Activated CD8-positive, alpha-beta memory T cell treated with anti-CD3 and anti-CD28 coated beads, Interleukin-2, amount 50 U/mL, for 1 hour (primary cell): ENCODE data around the gene MICU1.
"Not testable (repeated sequence)": the region's sequence is repeated elsewhere in the genome, so short reads cannot be mapped to it uniquely, and the experiment has no call there.

Source experiments
- DNase-seq: peaks from one replicate; pipeline ENCODE4 v3.0.0-alpha.2; 2020; ENCODE audit errors: extremely low read depth

MICU1 gene

DNA sequence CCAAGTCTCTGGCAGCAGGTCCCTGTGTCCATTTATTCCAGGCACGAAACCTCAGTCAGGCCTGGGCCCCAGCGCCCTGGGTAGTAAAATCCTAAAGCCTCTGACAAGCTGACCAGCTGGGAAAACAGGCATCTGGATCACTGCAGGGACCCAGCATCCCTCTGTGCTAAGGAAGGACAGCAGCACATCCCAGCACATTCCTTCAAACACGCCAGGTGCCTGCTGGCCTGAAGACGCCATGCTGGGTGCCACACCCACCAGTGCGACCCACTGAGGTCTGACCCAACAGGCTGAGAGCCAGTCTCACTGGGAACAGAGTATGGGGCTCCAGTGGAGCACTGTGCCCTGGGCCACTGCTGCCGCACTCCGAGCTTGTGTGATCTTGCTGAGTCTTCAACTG is 277.6 kb downstream of the MICU1 start:
- no peak for DNase-seq

- DNase-seq: not testable (repeated sequence)
These were observed 279.8 kb downstream of the MICU1 start for GRCh38 chr10:72346117-72346516.

- no peak for DNase-seq
These were observed 280.9 kb downstream of the MICU1 start for GRCh38 chr10:72344932-72345331.

- DNase-seq: no peak
These were observed 283.0 kb downstream of the MICU1 start for GRCh38 chr10:72342911-72343310.

GRCh38 chr10:72340510-72341261 is 285.2 kb downstream of the MICU1 start:
- DNase-seq: no peak

DNA sequence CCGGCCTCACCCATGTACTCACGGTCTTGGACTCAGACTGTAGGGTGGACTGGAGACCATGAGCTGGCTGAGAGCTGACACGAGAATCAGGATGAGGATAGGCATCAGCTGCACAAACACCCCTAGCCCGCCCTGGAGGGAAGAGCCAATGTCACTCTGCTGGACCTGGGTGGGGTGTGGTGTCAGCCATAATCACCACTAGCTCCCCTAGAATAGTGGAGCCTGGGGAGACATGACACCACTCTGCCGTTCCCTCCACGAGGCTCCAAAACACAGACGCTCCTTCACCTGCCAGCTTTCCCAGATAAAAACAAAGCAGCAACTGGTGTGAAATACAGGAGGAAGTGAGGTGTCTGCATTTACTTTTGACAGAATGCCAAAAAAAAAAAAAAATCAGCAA is 287.7 kb downstream of the MICU1 start:
- DNase-seq: no peak

DNA sequence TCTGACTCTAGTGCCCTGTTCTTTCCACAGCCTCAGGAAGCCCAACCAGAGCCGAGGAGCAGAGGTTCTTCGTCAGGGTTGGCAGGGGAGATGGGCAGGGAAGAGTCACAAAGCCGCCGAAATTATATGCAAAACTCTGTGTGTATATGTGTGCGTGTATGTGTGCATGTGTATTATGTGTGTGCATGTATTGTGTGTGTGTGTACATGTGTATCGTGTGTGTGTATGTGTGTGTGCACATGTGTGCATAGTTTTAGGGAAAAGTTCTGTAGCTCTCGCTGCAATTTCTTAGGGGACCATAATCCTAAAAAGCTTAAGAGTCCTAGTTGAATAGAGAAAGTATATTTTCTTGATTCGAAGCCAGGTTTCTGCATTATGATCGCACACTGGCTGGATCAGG is 288.2 kb downstream of the MICU1 start:
- no peak for DNase-seq

GRCh38 chr10:72337039-72337629 is 288.7 kb downstream of the MICU1 start:
- DNase-seq: no peak

DNA sequence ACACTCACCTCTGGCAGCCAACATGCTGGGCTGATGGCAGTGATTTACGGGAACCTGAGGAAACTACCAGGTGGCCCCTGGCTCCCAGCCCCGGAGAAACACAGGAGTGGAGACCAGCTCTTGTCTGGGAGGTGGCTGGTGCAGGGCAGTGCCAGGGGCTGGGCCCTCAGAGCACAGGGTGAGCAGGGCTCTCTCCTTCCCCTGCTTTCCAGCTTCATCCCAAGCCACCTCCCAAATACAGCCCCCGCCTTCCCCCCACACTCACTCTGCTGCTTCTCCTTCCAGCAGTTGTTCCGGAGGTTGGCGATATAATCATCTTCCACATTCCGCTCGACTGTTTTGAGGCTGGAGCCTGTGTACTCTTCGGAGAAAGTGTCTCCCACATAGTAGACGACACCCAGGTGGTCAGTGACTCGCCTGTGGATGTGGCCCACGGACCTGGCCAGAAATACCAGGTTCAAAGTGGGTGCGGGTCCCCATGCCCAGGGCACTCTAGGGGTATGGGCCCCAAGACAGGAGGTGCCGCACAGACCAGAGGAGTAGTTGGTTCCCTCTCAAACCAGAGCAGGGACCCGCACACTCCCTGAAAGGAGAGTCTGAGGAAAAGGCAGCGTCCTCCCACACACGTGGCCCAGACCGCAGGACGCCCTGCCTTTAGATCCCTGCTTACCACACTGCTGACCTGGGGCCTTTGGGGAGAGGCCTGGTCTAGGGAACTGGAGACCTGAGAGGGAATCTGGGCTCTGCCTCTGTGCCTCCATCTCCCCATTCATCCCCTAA is 289.4 kb downstream of the MICU1 start:
- DNase-seq: no peak

- DNase-seq: no peak
These were observed 290.3 kb downstream of the MICU1 start for GRCh38 chr10:72335394-72336258.

DNA sequence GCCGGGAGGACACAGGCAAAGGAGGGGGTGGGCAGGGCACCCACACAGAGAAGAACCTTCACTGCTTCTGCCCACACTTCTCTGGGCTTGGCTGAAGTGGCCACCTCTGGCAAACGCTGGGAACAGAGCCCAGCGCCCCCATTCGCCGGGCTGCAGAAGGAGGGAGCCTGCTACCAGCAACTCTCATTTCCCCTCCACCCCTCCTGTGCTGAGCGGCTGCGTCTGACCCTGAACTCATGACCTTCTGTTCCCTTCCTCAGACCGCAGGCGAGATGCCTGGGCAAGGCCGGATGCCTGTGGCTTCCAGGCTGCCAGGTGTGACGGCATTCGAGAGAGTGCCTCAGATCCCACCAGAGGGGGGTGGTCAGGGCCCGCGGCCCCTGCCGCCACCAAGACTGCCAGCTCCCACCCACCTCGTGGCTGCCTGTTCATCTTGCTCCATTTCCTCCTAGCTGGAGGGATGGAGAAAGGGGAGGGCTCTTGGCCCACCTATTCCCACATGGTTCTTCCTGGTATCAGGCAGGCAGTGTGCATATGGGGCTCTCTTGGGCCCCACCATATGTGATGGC is 291.0 kb downstream of the MICU1 start:
- DNase-seq: peak; percentile 77

GRCh38 chr10:72334196-72334824 is 291.6 kb downstream of the MICU1 start:
- no peak for DNase-seq

- no peak for DNase-seq
These were observed 292.5 kb downstream of the MICU1 start for GRCh38 chr10:72333112-72334015.

DNA sequence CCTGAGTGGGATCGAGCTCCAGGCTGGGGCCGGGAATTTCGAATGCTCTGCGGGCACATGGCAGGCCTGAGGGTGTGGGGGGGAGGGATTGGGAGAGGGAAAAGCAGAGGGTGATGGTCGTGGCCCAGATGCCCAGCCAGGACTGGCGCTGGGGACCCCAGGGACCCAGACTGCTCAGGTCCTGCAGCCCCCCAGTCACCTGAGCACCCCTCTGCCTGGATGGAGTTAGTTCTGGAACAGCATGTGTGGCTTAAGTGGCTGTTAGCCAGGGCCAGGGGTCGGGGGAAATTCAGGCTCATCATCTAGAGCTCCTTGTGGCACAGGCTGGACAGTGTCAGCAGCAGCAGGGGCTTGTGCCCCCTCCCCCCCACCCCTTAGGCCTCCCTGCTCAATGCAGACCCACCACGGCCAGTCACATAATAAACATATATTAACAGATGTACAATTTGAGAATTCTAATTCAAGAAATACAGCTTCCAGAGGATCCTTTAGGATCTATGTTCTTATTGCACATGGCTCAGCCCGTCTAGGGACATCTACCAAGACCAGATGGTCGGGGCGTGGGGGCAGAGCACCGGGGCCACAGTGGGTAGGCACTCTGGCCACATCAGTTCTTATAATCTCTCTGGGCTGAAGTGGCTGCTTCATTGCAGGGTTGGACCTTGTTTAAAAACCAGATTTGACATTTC is 293.3 kb downstream of the MICU1 start:
- DNase-seq: no peak

DNA sequence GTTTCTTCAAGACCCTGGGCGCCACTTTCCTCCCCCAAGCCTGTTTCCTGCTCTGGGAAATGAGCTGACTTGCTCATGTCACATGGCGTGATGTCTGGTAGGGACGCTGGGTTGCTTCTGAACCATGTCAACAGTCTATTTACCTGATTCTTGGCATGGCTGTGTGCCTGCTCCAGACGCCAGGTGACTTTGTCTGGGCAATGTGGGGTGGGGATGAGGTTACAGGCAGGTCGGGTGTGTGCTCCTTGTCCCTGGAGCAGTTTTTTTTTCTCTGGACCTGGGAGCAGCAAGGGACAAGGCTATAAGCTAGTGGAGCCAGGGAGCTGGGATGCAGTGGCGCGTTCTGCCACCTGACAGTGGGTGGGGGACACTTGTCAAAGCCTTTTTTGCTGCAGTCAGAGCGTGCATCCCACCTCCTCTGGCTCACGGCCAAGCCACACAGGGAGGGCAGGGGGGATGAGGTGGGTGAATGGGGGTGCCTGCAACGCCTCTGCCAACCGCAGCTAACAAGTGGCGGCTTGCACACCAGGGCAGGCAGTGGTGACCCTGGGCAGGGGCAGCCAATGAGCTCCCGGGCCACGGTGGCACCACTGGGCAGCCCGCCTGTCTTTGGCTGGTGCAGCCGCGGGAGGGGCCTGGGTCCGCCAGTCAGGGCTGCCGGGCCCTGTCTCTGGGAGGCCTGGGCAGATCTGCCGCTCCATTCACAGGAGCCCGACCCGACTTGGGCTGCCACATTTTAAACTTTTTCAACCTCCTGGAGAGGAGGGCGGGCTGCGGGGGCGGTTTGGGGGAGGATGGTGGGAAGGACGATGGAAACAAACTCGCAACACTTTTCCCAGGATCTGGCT is 294.1 kb downstream of the MICU1 start:
- peak; percentile 86 for DNase-seq

GRCh38 chr10:72330069-72330426 is 295.8 kb downstream of the MICU1 start:
- no peak for DNase-seq

- no peak for DNase-seq
These were observed 296.4 kb downstream of the MICU1 start for GRCh38 chr10:72329290-72330068.

GRCh38 chr10:72328829-72329204 is 297.1 kb downstream of the MICU1 start:
- no peak for DNase-seq
